ENCODE measurements around the gene CMTR2. TPM values are rescaled to one million over a fixed set of nuclear protein-coding genes. Genes with fewer than 3 reads are reported as not detected.

Gene CMTR2
- polyA plus RNA-seq, 1 of the 3 experiments (the other 2 are of a cell fraction), result 7.2 TPM

DNA sequence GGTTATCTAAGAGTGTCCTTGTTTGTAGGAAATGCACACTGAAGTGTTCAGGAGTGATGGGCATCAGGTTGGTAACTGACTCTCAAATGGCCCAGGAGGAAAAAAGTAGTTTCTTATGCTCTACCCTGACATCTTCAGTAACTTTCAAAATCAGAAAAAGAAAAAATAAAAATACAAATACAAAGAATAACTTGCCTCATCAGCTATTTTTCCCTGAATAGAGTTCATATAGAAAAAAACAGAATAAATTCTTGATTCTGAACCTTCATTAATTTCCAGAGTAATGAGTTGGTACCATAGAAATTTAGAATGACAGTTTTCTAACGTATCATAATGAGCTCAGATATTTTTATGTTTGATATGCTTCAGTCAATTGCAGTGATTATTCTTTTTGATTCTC, 31.4 kb downstream of the CMTR2 start (continued):
- no peak for TF ChIP-seq EZH2phosphoT487 (IDR thresholded peaks at IDR 0.05; ENCODE audit: borderline replicate concordance, low read depth)

DNA sequence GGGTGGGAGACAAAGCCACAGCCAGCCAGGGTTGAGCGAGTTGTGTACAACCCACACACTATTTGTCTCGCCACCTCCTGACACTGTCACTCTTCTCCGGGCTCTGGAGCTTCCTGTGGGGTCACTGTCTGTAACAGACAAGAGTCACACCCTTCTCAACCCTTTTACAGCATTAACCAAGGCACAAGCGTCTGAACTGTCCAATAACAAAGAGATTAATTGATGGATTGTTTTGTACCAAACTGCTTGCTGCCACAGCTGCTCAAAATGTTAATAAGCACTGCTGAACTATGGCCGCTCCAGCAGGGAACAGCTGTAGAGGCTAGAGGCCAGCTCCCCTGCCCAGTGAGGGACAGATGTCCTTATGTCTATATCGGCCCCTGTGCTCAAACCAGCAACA, 33.5 kb downstream of the CMTR2 start:
- CTCF ChIA-PET, result interaction anchor here (1.8 kb wide), 1 partner anchor 56 kb away, joined by 4 read pairs; no protein-coding TSS in a partner anchor
- H3K4me3 ChIP-seq (ENCODE audit: low read depth in 2 of 2, low read length in 1 of 2), result no peak overlapping the region
- no peaks in the 10 kb centered on the region; the same call in 1 of the 2 replicates for H3K27me3 ChIP-seq (ENCODE audit: insufficient read depth)
- H3K9me3 ChIP-seq, result no peaks in the 10 kb centered on the region
- POLR2A ChIA-PET, result no interaction called here
- peak; percentile 49 for DNase-seq
- H3K79me2 ChIP-seq (ENCODE audit: insufficient read depth), result no peaks in the 10 kb centered on the region
- H3K36me3 ChIP-seq (replicated peaks in 1 of 2; ENCODE audit: control insufficient read depth in 1 of 2, insufficient read depth in 2 of 2, low read length in 1 of 2), result no peaks in the 10 kb centered on the region
- WGBS (ENCODE audit: low lambda C conversion rate), result 12% methylated on average over 6 of the region's 6 CpGs
- H3K4me2 ChIP-seq, result no peak overlapping the region
- no peak overlapping the region for H3K9ac ChIP-seq
- no peaks in the 10 kb centered on the region for H4K20me1 ChIP-seq (ENCODE audit: insufficient read depth)
- no peak for TF ChIP-seq EZH2phosphoT487 (IDR thresholded peaks at IDR 0.05; ENCODE audit: borderline replicate concordance, low read depth)
- TF ChIP-seq MEF2A (IDR thresholded peaks at IDR 0.05; ENCODE audit: borderline replicate concordance, low read depth), result no peak
- TF ChIP-seq, protein P1, sequence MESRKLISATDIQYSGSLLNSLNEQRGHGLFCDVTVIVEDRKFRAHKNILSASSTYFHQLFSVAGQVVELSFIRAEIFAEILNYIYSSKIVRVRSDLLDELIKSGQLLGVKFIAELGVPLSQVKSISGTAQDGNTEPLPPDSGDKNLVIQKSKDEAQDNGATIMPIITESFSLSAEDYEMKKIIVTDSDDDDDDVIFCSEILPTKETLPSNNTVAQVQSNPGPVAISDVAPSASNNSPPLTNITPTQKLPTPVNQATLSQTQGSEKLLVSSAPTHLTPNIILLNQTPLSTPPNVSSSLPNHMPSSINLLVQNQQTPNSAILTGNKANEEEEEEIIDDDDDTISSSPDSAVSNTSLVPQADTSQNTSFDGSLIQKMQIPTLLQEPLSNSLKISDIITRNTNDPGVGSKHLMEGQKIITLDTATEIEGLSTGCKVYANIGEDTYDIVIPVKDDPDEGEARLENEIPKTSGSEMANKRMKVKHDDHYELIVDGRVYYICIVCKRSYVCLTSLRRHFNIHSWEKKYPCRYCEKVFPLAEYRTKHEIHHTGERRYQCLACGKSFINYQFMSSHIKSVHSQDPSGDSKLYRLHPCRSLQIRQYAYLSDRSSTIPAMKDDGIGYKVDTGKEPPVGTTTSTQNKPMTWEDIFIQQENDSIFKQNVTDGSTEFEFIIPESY (IDR thresholded peaks at IDR 0.05; ENCODE audit: borderline replicate concordance, low read depth), result no peak
- TF ChIP-seq TAF1 (IDR thresholded peaks at IDR 0.05; ENCODE audit: borderline replicate concordance, low read depth, low read length), result no peak
- no peak overlapping the region for H2AFZ ChIP-seq (ENCODE audit: low read depth)
- H3F3A ChIP-seq (replicated peaks; ENCODE audit: insufficient read depth), result no peaks in the 10 kb centered on the region
- H3K4me1 ChIP-seq (ENCODE audit: control insufficient read depth in 1 of 2, insufficient read depth in 2 of 2, low read depth in 1 of 2, low read length in 1 of 2), result peaks cover 0 to 9% of the 10 kb centered on the region in 2 experiments; a peak in 2 of 4 replicates
- no peaks in the 10 kb centered on the region for H3K9me2 ChIP-seq
- H3K27ac ChIP-seq (ENCODE audit: low read depth in 2 of 2, low read length in 1 of 2), result peak overlapping the region in 1 of 2 experiments; percentile 64; a peak in 2 of 4 replicates

DNA sequence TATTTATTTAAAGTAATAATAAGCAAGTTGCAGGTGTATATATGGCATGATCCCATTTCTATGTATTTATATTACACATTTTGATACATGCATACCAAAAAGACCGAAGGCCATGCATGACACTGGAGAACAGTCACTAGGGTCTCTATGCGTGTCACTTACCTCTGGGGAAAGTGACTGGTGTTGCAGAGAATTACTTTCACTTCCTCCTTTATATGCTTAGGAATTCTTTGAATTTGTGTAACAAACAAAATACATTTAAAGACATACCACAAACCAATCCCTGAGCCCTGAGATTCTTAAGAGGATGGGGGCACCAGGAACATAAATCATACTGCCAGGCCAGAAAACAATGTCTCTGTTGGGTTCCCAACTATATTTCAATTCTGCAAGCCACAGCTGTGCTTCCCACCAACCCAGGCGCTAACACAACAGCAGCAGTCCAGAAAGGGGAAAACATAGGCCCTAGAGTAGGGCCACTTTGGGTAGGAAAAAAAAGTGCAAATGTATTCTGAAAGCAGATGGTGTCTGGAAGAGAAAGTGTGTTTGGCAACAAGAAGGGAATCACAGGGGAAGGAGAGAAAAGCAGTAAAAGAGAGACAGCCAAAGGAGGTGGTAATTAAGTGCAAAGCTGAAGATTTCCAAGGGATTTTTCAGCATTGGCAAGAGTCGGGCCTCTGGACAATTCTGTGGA, 34.2 kb downstream of the CMTR2 start:
- DNase-seq, result no peak
- Histone ChIP-seq H3K4me1 (ENCODE audit: control insufficient read depth in 1 of 2, insufficient read depth in 2 of 2, low read depth in 1 of 2, low read length in 1 of 2) (peaks cover 0 to 9% of the 10 kb centered on the region in 2 experiments; a peak in 2 of 4 replicates), H3K36me3 (replicated peaks in 1 of 2; ENCODE audit: control insufficient read depth in 1 of 2, insufficient read depth in 2 of 2, low read length in 1 of 2) (no peaks in the 10 kb centered on the region), H3K9ac (no peak overlapping the region), H3F3A (replicated peaks; ENCODE audit: insufficient read depth) (no peaks in the 10 kb centered on the region), H3K4me2 (no peak overlapping the region), H3K27ac (ENCODE audit: low read depth in 2 of 2, low read length in 1 of 2) (no peak overlapping the region), H3K27me3 (ENCODE audit: insufficient read depth) (no peaks in the 10 kb centered on the region; the same call in 1 of the 2 replicates), H2AFZ (ENCODE audit: low read depth) (no peak overlapping the region), H3K9me3 (no peaks in the 10 kb centered on the region), H3K4me3 (ENCODE audit: low read depth in 2 of 2, low read length in 1 of 2) (no peak overlapping the region), H3K9me2 (no peaks in the 10 kb centered on the region), H4K20me1 (ENCODE audit: insufficient read depth) (no peaks in the 10 kb centered on the region), H3K79me2 (ENCODE audit: insufficient read depth) (no peaks in the 10 kb centered on the region)
- 53% methylated on average over 4 of the region's 4 CpGs for WGBS (ENCODE audit: low lambda C conversion rate)
- TF ChIP-seq, protein P2, sequence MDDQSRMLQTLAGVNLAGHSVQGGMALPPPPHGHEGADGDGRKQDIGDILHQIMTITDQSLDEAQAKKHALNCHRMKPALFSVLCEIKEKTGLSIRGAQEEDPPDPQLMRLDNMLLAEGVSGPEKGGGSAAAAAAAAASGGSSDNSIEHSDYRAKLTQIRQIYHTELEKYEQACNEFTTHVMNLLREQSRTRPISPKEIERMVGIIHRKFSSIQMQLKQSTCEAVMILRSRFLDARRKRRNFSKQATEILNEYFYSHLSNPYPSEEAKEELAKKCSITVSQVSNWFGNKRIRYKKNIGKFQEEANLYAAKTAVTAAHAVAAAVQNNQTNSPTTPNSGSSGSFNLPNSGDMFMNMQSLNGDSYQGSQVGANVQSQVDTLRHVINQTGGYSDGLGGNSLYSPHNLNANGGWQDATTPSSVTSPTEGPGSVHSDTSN (IDR thresholded peaks at IDR 0.05), result no peak
- TF ChIP-seq RFX5 (IDR thresholded peaks at IDR 0.05; ENCODE audit: low read length) (no peak), TCF12 (IDR thresholded peaks at IDR 0.05) (no peak), FOSL2 (IDR thresholded peaks at IDR 0.05; ENCODE audit: borderline replicate concordance, low read depth) (no peak)
- TF ChIP-seq, protein P3, sequence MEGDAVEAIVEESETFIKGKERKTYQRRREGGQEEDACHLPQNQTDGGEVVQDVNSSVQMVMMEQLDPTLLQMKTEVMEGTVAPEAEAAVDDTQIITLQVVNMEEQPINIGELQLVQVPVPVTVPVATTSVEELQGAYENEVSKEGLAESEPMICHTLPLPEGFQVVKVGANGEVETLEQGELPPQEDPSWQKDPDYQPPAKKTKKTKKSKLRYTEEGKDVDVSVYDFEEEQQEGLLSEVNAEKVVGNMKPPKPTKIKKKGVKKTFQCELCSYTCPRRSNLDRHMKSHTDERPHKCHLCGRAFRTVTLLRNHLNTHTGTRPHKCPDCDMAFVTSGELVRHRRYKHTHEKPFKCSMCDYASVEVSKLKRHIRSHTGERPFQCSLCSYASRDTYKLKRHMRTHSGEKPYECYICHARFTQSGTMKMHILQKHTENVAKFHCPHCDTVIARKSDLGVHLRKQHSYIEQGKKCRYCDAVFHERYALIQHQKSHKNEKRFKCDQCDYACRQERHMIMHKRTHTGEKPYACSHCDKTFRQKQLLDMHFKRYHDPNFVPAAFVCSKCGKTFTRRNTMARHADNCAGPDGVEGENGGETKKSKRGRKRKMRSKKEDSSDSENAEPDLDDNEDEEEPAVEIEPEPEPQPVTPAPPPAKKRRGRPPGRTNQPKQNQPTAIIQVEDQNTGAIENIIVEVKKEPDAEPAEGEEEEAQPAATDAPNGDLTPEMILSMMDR (IDR thresholded peaks at IDR 0.05), result no peak
- ChIA-PET CTCF (interaction anchor here (1.8 kb wide), 1 partner anchor 57 kb away, joined by 4 read pairs; no protein-coding TSS in a partner anchor), POLR2A (no interaction called here)
